NCI-H1436 (cell line): ENCODE data around the gene ADD1.

ENCODE experiments used
- DNase-seq: peaks from one replicate; lab custom pipeline; 2025; lab: John Stamatoyannopoulos, UW

Gene ADD1

GRCh38 chr4:2859514-2859913 lies 15.9 kb downstream of the ADD1 start:
- DNase-seq = no peak

- DNase-seq = no peak
Observed at GRCh38 chr4:2860391-2861348, 17.0 kb downstream of the ADD1 start.

GRCh38 chr4:2861631-2862436 lies 18.2 kb downstream of the ADD1 start:
- no peak for DNase-seq

GRCh38 chr4:2862528-2862927 lies 18.9 kb downstream of the ADD1 start:
- DNase-seq = no peak

DNA sequence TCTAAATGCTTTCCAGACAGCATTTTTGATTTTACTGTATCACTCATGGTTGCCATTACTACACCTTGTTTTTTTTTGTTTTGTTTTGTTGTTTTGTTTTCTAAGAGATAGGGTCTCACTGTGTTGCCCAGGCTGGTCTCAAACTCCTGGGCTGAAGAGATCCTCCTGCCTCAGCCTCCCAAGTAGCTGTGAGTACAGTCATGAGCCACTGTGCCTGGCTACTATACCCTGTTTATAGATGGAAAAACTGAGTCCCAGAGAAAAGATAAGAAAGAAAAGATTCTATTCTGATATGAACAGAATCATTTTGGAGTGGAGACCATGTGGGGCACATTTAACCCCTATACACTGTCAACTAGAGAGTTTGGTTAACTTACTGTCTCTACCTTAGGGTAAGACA lies 20.0 kb downstream of the ADD1 start:
- DNase-seq = no peak

- no peak for DNase-seq
Observed at GRCh38 chr4:2865196-2865780, 21.6 kb downstream of the ADD1 start.

DNA sequence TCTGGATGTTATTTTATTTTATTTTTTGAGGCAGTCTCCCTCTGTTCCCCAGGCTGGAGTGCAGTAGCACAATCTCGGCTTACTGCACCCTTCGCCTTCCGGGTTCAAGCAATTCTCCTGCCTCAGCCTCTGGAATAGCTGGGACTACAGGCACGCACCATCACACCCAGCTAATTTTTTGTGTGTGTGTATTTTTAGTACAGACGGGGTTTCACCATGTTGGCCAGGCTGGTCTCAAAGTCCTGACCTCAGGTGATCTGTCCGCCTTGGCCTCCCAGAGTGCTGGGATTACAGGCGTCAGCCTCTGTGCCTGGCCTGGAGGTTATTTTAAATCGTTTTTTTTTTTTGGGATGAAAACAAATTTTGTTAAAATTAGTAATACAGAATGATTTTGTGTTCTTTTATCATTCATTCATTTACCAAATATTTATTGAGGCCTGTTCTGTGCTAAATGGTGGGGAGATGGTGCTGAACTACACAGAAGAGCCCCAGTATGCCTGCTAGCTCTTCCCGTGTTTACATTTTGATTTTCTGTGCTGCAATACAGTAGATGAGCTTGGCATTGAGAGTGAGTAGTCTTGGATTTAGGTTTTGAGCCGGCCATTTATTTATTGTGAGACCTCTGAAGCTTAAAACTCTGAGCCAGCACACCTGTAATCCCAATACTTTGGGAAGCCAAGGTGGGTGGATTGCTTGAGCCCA lies 22.7 kb downstream of the ADD1 start:
- DNase-seq = no peak

- DNase-seq = no peak
Observed at GRCh38 chr4:2866891-2867290, 23.2 kb downstream of the ADD1 start.

GRCh38 chr4:2867758-2868491 lies 24.3 kb downstream of the ADD1 start:
- DNase-seq = no peak

DNA sequence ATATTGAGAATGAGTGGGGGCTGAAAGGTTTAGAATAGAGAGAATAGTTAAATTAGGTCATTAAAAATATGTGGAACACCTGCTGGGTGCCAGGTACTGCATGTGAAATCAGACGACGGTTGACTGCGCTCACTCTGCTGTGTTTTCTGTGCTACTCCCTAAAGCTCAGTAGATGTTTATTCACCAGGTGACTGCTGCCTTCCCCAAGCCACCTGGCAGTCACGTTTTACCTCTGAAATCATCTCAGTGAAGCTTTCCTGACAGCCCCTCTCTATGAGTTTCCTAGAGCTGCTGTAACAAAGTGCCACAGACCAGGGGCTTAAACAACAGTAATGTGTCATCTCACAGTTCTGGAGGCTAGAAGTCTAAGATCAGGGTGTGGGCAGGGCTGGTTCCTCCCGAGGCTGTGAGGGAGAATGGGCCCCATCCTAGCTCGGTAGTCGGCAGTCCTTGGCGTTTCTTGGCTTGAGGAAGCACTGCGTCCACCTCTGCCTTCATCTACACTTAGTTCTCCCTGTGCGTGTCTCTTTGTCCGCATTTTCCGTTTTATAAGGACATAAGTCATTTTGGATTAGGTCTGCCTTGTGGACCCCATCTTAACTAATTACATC lies 25.3 kb downstream of the ADD1 start:
- DNase-seq = no peak

GRCh38 chr4:2869659-2870058 lies 26.0 kb downstream of the ADD1 start:
- no peak for DNase-seq

DNA sequence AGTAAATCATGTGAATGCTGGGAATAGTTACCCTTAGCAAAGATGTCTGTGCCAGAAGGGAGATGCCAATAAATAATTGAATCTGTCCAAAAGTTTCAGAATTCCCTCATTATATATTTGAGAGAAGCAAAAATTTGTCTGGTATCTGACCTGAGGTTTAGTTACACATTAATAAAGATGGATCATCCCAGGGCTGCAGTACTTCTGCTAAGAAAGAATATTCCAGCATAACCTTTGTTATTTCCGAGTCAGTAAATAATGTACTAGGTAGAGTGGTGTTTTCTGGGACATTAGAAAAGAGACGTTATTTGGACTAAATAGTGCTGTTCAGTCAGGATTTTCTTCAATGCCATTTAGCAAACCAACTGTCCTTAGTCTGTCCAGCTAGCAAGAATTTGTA lies 26.4 kb downstream of the ADD1 start:
- DNase-seq = no peak

- no peak for DNase-seq
Observed at GRCh38 chr4:2871466-2871865, 27.8 kb downstream of the ADD1 start.

GRCh38 chr4:2871911-2872310 lies 28.3 kb downstream of the ADD1 start:
- DNase-seq = no peak

- no peak for DNase-seq
Observed at GRCh38 chr4:2873329-2873728, 29.7 kb downstream of the ADD1 start.

DNA sequence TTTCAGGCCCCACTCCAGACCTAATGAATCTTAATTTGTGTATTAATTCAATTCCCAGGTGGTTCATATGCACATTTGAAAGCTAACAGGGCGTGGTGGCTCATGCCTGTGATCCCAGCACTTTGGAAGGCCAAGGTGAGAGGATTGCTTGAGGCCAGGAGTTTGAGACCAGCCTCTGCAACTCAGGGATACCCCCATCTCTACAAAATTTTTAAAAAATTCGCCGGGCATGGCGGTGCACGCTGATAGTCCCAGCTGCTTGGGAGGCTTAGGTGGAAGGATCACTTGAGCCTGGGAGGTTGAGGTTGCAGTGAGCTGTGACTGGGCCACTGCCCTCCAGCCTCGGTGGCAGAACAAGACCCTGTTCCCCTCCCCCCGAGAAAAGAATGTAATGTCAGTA lies 31.2 kb downstream of the ADD1 start:
- no peak for DNase-seq

DNA sequence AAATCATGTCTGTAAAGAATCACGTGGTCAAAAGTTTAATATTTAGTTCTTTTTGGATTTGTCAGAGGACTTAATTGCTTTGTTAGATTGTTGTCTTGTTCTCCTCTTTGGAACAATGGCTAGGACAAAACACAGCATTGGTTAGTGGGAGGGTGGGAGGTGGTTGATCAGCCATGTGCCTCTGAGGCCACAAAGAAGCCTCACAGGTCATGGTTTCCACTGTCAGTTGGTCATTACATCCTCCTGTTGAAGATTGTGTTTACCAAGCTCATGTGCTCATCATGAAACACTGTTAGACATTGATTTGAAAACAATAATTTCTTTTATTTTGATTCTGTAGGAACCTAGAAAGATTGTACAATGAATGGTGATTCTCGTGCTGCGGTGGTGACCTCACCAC lies 31.9 kb downstream of the ADD1 start:
- no peak for DNase-seq

GRCh38 chr4:2878346-2878745 lies 34.7 kb downstream of the ADD1 start:
- DNase-seq = no peak

- no peak for DNase-seq
Observed at GRCh38 chr4:2879026-2879425, 35.4 kb downstream of the ADD1 start.

- no peak for DNase-seq
Observed at GRCh38 chr4:2881431-2881830, 37.8 kb downstream of the ADD1 start.

DNA sequence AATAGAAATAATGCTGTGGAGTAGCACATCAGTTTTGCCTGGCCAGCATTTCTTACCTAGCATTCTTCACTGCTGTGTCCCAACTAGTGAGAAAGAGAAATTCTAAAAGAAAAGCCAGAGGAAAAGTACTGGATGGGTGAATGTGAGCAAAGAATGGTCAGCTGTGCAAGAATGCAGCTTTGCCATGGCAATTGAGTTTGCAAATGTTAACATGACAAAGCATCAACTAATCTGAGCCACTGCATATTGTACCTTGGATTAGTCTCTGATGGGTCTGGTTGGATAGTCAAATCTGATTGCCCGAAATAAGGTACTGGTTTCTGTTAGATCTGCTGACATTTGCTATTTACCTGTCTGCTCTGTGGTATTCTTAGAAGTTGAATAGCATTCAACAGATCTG lies 38.7 kb downstream of the ADD1 start:
- DNase-seq = no peak
